A549 (cell line): Measurements from ENCODE around the gene GPATCH1. TPM values are rescaled to one million over a fixed set of nuclear protein-coding genes. Genes with fewer than 3 reads are reported as not detected.

Experiments
- ATAC-seq, 2 experiments: fragments of 200-7000 bp in 1 of 2; fragments of >200 bp in 1 of 2; cut with Nextera tagmentation in 1 of 2; cut with Tn5 transposase in 1 of 2; 3 replicates each; pipeline versions ENCODE4 v1.8.0 to v1.9.1; 2018 to 2020; ENCODE audit warnings: mild to moderate bottlenecking in 1 of 2, moderate library complexity in 1 of 2
- CTCF ChIA-PET: fragments of 300-600 bp; sonication (Branson Sonifier 250); formaldehyde crosslinking; extraction: SDS; loops from one replicate; lab custom pipeline; 2021; ENCODE audit warnings: antibody characterized with exemption, inconsistent platforms; lab: Yijun Ruan, JAX
- POLR2A ChIA-PET: fragments of 350-600 bp; formaldehyde crosslinking; extraction: SDS; loops from one replicate; lab custom pipeline; 2021; ENCODE audit warnings: antibody characterized with exemption, inconsistent platforms; lab: Yijun Ruan, JAX
- DNase-seq, 2 experiments: peaks; one replicate each; pipeline versions ENCODE4 v3.0.0 to v3.0.0-alpha.2; 2011 to 2016; ENCODE audit warnings: low read depth in 1 of 2, low spot score in 1 of 2
- FAIRE-seq: peaks from 2 replicates; lab custom pipeline; 2011; peaks lifted over from hg19 to GRCh38; lab: Jason Lieb, UNC
- H3K27ac ChIP-seq, 2 experiments: fragments of >200 bp; sonication (Bioruptor Twin); formaldehyde crosslinking; 3 replicates each; pipeline ENCODE4 v1.5.1; 2016 to 2017
- H3K4me1 ChIP-seq: fragments of >200 bp; sonication (Bioruptor Twin); formaldehyde crosslinking; 3 replicates; pipeline ENCODE4 v1.6.1; 2016
- H3K4me2 ChIP-seq: fragments of >200 bp; sonication (Bioruptor Twin); formaldehyde crosslinking; 3 replicates; pipeline ENCODE4 v1.6.1; 2016
- H3K4me3 ChIP-seq: fragments of >200 bp; sonication (Bioruptor Twin); formaldehyde crosslinking; 3 replicates; pipeline ENCODE4 v1.5.1; 2016
- H3K9me3 ChIP-seq: fragments of >200 bp; sonication (Bioruptor Twin); formaldehyde crosslinking; 3 replicates; pipeline ENCODE4 v1.6.1; 2016
- BCL3 ChIP-seq: fragments of >200 bp; sonication (Bioruptor Twin); formaldehyde crosslinking; IDR thresholded peaks from 3 replicates; pipeline ENCODE4 v1.6.1; 2016
- CBX2 ChIP-seq: fragments of 200-600 bp; sonication (generic); IDR thresholded peaks from 2 replicates; pipeline ENCODE4 v1.6.1; 2016; ENCODE audit warnings: low read depth, mild to moderate bottlenecking, borderline replicate concordance
- CHD4 ChIP-seq: fragments of 200-600 bp; sonication (generic); IDR thresholded peaks from 2 replicates; pipeline ENCODE4 v1.6.1; 2016; ENCODE audit warnings: antibody characterized with exemption, mild to moderate bottlenecking, borderline replicate concordance
- EHF ChIP-seq: fragments of 250-450 bp; sonication (Bioruptor Pico); IDR thresholded peaks from 2 replicates; pipeline ENCODE4 v1.5.0; 2020; ENCODE audit warnings: mild to moderate bottlenecking
- EP300 ChIP-seq, 2 experiments: fragments of >200 bp; sonication (Bioruptor Twin); formaldehyde crosslinking; IDR thresholded peaks; 2 replicates in 1 of 2; 3 replicates in 1 of 2; pipeline ENCODE4 v1.6.1; 2016 to 2017
- FOXS1 ChIP-seq: fragments of 250-450 bp; sonication (Bioruptor Pico); IDR thresholded peaks from 2 replicates; pipeline ENCODE4 v1.5.0; 2020; ENCODE audit warnings: mild to moderate bottlenecking, moderate library complexity
- HDAC2 ChIP-seq: fragments of 200-600 bp; sonication (generic); IDR thresholded peaks from 2 replicates; pipeline ENCODE4 v1.6.1; 2016
- HEYL ChIP-seq: fragments of 250-450 bp; sonication (Bioruptor Pico); IDR thresholded peaks from 2 replicates; pipeline ENCODE4 v1.8.0; 2021; ENCODE audit warnings: mild to moderate bottlenecking, moderate library complexity
- HOXB13 ChIP-seq: fragments of 250-450 bp; sonication (Bioruptor Pico); IDR thresholded peaks from 2 replicates; pipeline ENCODE4 v1.5.0; 2020; ENCODE audit warnings: low read depth, mild to moderate bottlenecking, moderate library complexity
- JUN ChIP-seq, 2 experiments: fragments of >200 bp; sonication (Bioruptor Twin); formaldehyde crosslinking; IDR thresholded peaks; 2 replicates in 1 of 2; 3 replicates in 1 of 2; pipeline ENCODE4 v1.6.1; 2016 to 2017
- KDM5A ChIP-seq: fragments of 200-600 bp; sonication (generic); IDR thresholded peaks from 2 replicates; pipeline ENCODE4 v1.6.1; 2016; ENCODE audit warnings: antibody characterized with exemption, mild to moderate bottlenecking
- NPAS2 ChIP-seq: fragments of 250-450 bp; sonication (Bioruptor Pico); IDR thresholded peaks from 2 replicates; pipeline ENCODE4 v1.8.0; 2022; ENCODE audit warnings: mild to moderate bottlenecking, moderate library complexity, borderline replicate concordance
- POLR2AphosphoS2 ChIP-seq: conservative IDR thresholded peaks from 2 replicates; pipeline ENCODE4 v1.6.1; 2012; ENCODE audit warnings: low read length, improper control_type of control experiment, inconsistent platforms
- RCOR1 ChIP-seq: fragments of 150-350 bp; IDR thresholded peaks from 2 replicates; pipeline ENCODE4 v1.6.1; 2014; ENCODE audit warnings: antibody characterized with exemption, low read length, low read depth
- TP53 ChIP-seq: fragments of 250-450 bp; sonication (Bioruptor Pico); IDR thresholded peaks from 2 replicates; pipeline ENCODE4 v1.5.0; 2021; ENCODE audit warnings: mild to moderate bottlenecking, moderate library complexity
- ZFP36 ChIP-seq: fragments of 450-650 bp; IDR thresholded peaks from 2 replicates; pipeline ENCODE4 v1.6.1; 2014; ENCODE audit warnings: borderline replicate concordance; ENCODE audit not compliant: partially characterized antibody
- WGBS: methylation state at CpG from one replicate; pipeline ENCODE4 v1.1.6; 2017; ENCODE audit errors: missing lambda C conversion rate; 5-methylcytosine and 5-hydroxymethylcytosine counted together
- polyA plus RNA-seq, 4 experiments: library from polyadenylated mRNA; depleted of rRNA in 3 of 4; stranded (reverse); fragments of >200 nt; fragmentation: RNase III in 1 of 4; extraction: RNeasy Plus Mini Kit Qiagen cat#74134 plus additional on column Dnase treatment in 1 of 4; gene quantifications; 2 replicates in 3 of 4; 3 replicates in 1 of 4; pipeline ENCODE4 v1.2.3, GENCODE V29; 2011 to 2017
- TF ChIP-seq, protein P1 (sequence below): fragments of 450-650 bp; IDR thresholded peaks from 2 replicates; pipeline ENCODE4 v1.6.1; 2014; ENCODE audit warnings: antibody characterized with exemption

Gene GPATCH1
- polyA plus RNA-seq, 2 of the 4 experiments (the other 2 are of a cell fraction), result 12.1 to 24.2 TPM

DNA sequence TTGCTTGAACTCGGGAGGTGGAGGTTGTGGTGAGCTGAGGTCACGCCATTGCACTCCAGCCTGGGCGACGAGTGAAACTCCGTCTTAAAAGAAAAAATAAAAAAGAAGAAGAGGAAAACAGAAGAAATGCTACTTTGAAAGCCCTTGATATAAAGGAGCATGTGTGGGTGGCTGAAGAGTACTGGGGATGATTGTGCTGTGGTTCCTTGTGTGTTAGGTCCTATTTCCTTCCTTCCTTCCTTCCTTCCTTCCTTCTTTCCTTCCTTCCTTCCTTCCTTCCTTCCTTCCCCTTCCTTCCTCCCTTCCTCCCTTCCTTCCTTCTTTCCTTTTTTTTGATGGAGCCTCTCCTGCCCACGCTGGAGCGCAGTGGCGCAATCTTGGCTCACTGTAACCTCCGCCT is 65.2 kb downstream of the GPATCH1 start:
- DNase-seq (no peak), ATAC-seq (no peak), FAIRE-seq (no peak)
- Histone ChIP-seq H3K9me3 (no peaks in the 10 kb centered on the region), H3K4me2 (no peak overlapping the region), H3K4me3 (no peak overlapping the region), H3K27ac (no peak overlapping the region), H3K4me1 (no peaks in the 10 kb centered on the region)
- TF ChIP-seq CHD4 (no peak), KDM5A (no peak), FOXS1 (CRISPR knock-in tag) (no peak), HOXB13 (CRISPR knock-in tag) (no peak), CBX2 (no peak), EHF (no peak), HEYL (CRISPR knock-in tag) (no peak), POLR2AphosphoS2 (no peak)
- TF ChIP-seq, protein P1, sequence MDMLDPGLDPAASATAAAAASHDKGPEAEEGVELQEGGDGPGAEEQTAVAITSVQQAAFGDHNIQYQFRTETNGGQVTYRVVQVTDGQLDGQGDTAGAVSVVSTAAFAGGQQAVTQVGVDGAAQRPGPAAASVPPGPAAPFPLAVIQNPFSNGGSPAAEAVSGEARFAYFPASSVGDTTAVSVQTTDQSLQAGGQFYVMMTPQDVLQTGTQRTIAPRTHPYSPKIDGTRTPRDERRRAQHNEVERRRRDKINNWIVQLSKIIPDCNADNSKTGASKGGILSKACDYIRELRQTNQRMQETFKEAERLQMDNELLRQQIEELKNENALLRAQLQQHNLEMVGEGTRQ, result no peak
- WGBS, result 90% methylated on average over 9 of the region's 9 CpGs
- ChIA-PET CTCF (interaction anchor here (2.3 to 10.2 kb wide), 5 partner anchors 12 to 41 kb away, joined by 20 to 162 read pairs (median 74); partner anchors contain the start of gene WDR88), POLR2A (interaction anchor here (0.8 to 2.8 kb wide), 2 partner anchors 31 to 157 kb away, joined by 7 to 8 read pairs; no protein-coding TSS in a partner anchor)

DNA sequence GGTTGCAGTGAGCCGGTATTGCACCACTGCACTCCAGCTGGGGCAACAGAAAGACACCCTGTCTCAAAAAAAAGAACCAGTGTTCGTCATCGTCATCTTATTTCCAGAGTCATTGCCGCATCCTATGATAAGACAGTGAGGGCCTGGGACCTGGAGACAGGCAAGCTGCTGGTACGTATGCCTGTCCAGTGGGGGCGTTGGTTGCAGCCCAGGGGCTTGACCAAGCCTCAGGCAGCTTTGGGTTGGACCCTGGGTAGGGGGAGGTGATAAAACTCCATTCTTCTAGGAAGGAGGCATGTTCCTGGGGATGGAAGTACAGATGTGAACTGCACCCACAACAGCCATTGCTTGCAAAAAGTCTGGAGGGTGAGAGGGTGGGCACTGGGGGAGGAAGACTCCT is 66.6 kb downstream of the GPATCH1 start:
- 80% methylated on average over 6 of the region's 6 CpGs for WGBS
- CTCF ChIA-PET, result interaction anchor here (0.7 to 10.2 kb wide), 8 partner anchors 14 to 464 kb away, joined by 3 to 162 read pairs (median 8); no protein-coding TSS in a partner anchor
- no peak for DNase-seq

DNA sequence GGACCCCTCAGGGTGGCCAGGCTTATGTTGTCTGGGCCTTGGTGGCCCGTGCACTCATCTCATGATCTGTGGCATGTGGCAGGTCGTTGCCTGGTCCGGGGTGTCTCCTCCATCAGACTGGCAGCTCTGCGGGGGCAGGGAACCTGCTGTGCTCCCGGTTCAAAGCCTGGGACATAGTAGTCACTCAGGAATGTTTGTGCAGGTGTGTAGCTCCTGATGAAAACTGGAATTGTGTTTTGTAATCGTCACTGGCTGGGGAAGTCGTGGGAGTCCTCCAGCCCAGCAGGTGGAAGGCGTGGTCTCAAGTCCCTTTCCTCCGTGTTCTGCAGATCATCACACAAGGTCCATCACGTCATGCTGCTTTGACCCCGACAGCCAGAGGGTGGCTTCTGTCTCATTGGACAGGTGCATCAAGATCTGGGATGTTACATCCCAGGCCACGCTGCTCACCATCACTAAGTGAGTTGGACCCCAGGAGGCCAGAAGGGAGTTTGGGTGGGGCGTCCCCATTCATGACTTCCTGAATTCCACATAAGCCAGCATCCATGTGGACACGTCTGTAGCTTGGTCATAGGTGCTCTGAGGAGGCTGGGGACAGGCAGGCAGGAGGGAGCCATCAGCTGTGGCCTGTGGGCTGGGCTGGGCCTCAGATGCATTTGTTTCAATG is 70.0 kb downstream of the GPATCH1 start:
- ATAC-seq (peak in 1 of 2 experiments; percentile 9; a peak in 1 of 6 replicates), FAIRE-seq (no peak), DNase-seq (no peak)
- no peak overlapping the region for H3K4me3 ChIP-seq
- no peak overlapping the region for H3K4me2 ChIP-seq
- no peaks in the 10 kb centered on the region for H3K9me3 ChIP-seq
- ChIA-PET CTCF (interaction anchor here (1.3 to 10.2 kb wide), 10 partner anchors 8 to 256 kb away, joined by 3 to 162 read pairs (median 8); no protein-coding TSS in a partner anchor), POLR2A (interaction anchor here (1.0 kb wide), 1 partner anchor 26 kb away, joined by 3 read pairs; no protein-coding TSS in a partner anchor)
- TF ChIP-seq HDAC2 (no peak), HOXB13 (CRISPR knock-in tag) (no peak), ZFP36 (no peak), JUN (IDR thresholded peaks at IDR 0.05) (no peak), CBX2 (no peak), TP53 (CRISPR knock-in tag) (no peak), NPAS2 (CRISPR knock-in tag) (no peak)
- H3K4me1 ChIP-seq, result no peaks in the 10 kb centered on the region
- 61% methylated on average over 14 of the region's 14 CpGs for WGBS
- H3K27ac ChIP-seq, result no peak overlapping the region

More for the DNA sequence above, 66.6 kb downstream of the GPATCH1 start:
- H3K9me3 ChIP-seq, result no peaks in the 10 kb centered on the region
- ATAC-seq (no peak), FAIRE-seq (no peak)
- no peak for TF ChIP-seq EP300 (IDR thresholded peaks at IDR 0.05)
- no peak for TF ChIP-seq ZFP36
- TF ChIP-seq RCOR1, result no peak
- TF ChIP-seq BCL3, result no peak
- H3K4me1 ChIP-seq, result no peaks in the 10 kb centered on the region
- H3K4me2 ChIP-seq, result no peak overlapping the region
- no peak overlapping the region for H3K27ac ChIP-seq
- H3K4me3 ChIP-seq, result no peak overlapping the region
- POLR2A ChIA-PET, result interaction anchor here (2.8 kb wide), 1 partner anchor 29 kb away, joined by 8 read pairs; no protein-coding TSS in a partner anchor
